GM12878 (cell line): Measurements from ENCODE around the gene PYGB. TPM values are rescaled to one million over a fixed set of nuclear protein-coding genes. Genes with fewer than 3 reads are reported as not detected.

ENCODE experiments used
- ATAC-seq: fragments of 200-7000 bp; cut with Tn5 transposase; 3 replicates; pipeline ENCODE4 v1.9.1; 2020; ENCODE audit warnings: mild to moderate bottlenecking, moderate library complexity
- BruUV-seq: library from RNA; stranded (reverse); fragments of 400-500 nt; replicated peaks from 2 replicates; lab custom pipeline; 2021; lab: Mats Ljungman, UMichigan
- CTCF ChIA-PET: fragments of 300-600 bp; sonication (Branson Sonifier 250); formaldehyde crosslinking; extraction: SDS; loops from one replicate; lab custom pipeline; 2021; ENCODE audit warnings: inconsistent platforms; lab: Yijun Ruan, JAX
- POLR2A ChIA-PET: fragments of 350-600 bp; formaldehyde crosslinking; extraction: SDS; loops from one replicate; lab custom pipeline; 2021; ENCODE audit warnings: inconsistent platforms; lab: Charles Lee
- RAD21 ChIA-PET: fragments of 300-600 bp; sonication (Branson Sonifier 250); formaldehyde crosslinking; loops from one replicate; lab custom pipeline; 2023; ENCODE audit warnings: antibody characterized with exemption; ENCODE audit not compliant: unreplicated experiment; lab: Charles Lee
- SMC1A ChIA-PET: fragments of 300-600 bp; sonication (Branson Sonifier 250); formaldehyde crosslinking; loops from one replicate; lab custom pipeline; 2023; ENCODE audit not compliant: unreplicated experiment, uncharacterized antibody; lab: Charles Lee
- DNase-seq: peaks from one replicate; pipeline ENCODE4 v3.0.0-alpha.2; 2011; ENCODE audit warnings: low read depth, low spot score
- FAIRE-seq: peaks from 3 replicates; lab custom pipeline; 2011; peaks lifted over from hg19 to GRCh38; lab: Jason Lieb, UNC
- H2AFZ ChIP-seq: 2 replicates; pipeline ENCODE4 v1.6.0; 2011; ENCODE audit warnings: low read depth, low read length, control low read depth; ENCODE audit not compliant: control insufficient read depth
- H3K27ac ChIP-seq: 2 replicates; pipeline ENCODE4 v1.5.1; 2011; ENCODE audit warnings: control low read depth; ENCODE audit not compliant: control insufficient read depth, insufficient read depth
- H3K27me3 ChIP-seq, 2 experiments: replicated peaks in 1 of 2; 2 replicates each; pipeline versions ENCODE4 v1.6.0 to v1.6.1; 2011; ENCODE audit warnings: low read length in 1 of 2; ENCODE audit not compliant: control insufficient read depth in 2 of 2, insufficient read depth in 2 of 2
- H3K36me3 ChIP-seq, 2 experiments: 2 replicates each; pipeline ENCODE4 v1.5.1; 2011; ENCODE audit warnings: low read length in 1 of 2; ENCODE audit not compliant: control insufficient read depth in 2 of 2, insufficient read depth in 2 of 2
- H3K4me1 ChIP-seq: 2 replicates; pipeline ENCODE4 v1.6.1; 2011; ENCODE audit warnings: mild to moderate bottlenecking, low read length, moderate library complexity, mixed read lengths; ENCODE audit not compliant: control insufficient read depth, insufficient read depth
- H3K4me2 ChIP-seq: 2 replicates; pipeline ENCODE4 v1.6.0; 2011; ENCODE audit warnings: control low read depth; ENCODE audit not compliant: control insufficient read depth, insufficient read depth
- H3K4me3 ChIP-seq: fragments of 200-600 bp; sonication (generic); 2 replicates; pipeline ENCODE4 v1.5.1; 2016
- H3K79me2 ChIP-seq: 2 replicates; pipeline ENCODE4 v1.6.0; 2011; ENCODE audit warnings: low read length; ENCODE audit not compliant: control insufficient read depth, insufficient read depth
- H3K9ac ChIP-seq: 2 replicates; pipeline ENCODE4 v1.8.0; 2011; ENCODE audit warnings: low read length, control low read depth, mixed read lengths; ENCODE audit not compliant: control insufficient read depth, insufficient read depth
- H3K9me3 ChIP-seq: replicated peaks from 3 replicates; pipeline ENCODE4 v1.5.1; 2011; ENCODE audit warnings: mild to moderate bottlenecking, low read length; ENCODE audit not compliant: control insufficient read depth, insufficient read depth
- H4K20me1 ChIP-seq: 2 replicates; pipeline ENCODE4 v1.6.0; 2011; ENCODE audit not compliant: control insufficient read depth, insufficient read depth
- BCL3 ChIP-seq: IDR thresholded peaks from 2 replicates; pipeline ENCODE4 v1.6.1; 2011; ENCODE audit warnings: borderline replicate concordance, low read depth, mild to moderate bottlenecking, moderate library complexity, low read length; ENCODE audit not compliant: insufficient read depth, poor library complexity, severe bottlenecking
- CREM ChIP-seq: IDR thresholded peaks from 2 replicates; pipeline ENCODE4 v1.6.1; 2014; ENCODE audit warnings: antibody characterized with exemption, low read depth
- HCFC1 ChIP-seq: fragments of 150-350 bp; IDR thresholded peaks from 2 replicates; pipeline ENCODE4 v1.6.1; 2014; ENCODE audit warnings: low read length
- TBL1XR1 ChIP-seq: IDR thresholded peaks from 2 replicates; pipeline ENCODE4 v1.6.1; 2012; ENCODE audit warnings: low read depth, low read length, improper control_type of control experiment
- WGBS: methylation state at CpG from one replicate; pipeline ENCODE4 v1.1.6; 2016; ENCODE audit warnings: low lambda C conversion rate; ENCODE audit not compliant: insufficient replicate concordance, insufficient coverage; ENCODE audit errors: missing lambda C conversion rate; 5-methylcytosine and 5-hydroxymethylcytosine counted together
- in situ Hi-C: fragments of 300-500 bp; cut with MboI; formaldehyde crosslinking; loops from 9 replicates; pipeline ENCODE4 v1.14.3; 2018; ENCODE audit warnings: mixed read lengths
- intact Hi-C: fragments of 100-400 bp; cut with micrococcal nuclease; formaldehyde crosslinking; loops from one replicate; pipeline ENCODE4 v1.14.2; 2022; ENCODE audit not compliant: unreplicated experiment
- polyA plus RNA-seq, 11 experiments: library from polyadenylated mRNA; depleted of rRNA in 4 of 11; unstranded in 6 of 11; stranded (reverse) in 5 of 11; fragments of >200 nt; fragmentation: Nextera tagmentation in 4 of 11; fragmentation: Illumina TruSeq in 1 of 11; extraction: Ambion mirVana in 4 of 11; extraction: Trizol in 1 of 11; gene quantifications; 1 replicate in 1 of 11; 2 replicates in 10 of 11; pipeline versions ENCODE4 v1.2.1 to v1.2.3, GENCODE V29; 2011 to 2016; ENCODE audit warnings: inconsistent platforms in 2 of 11, missing spikeins in 2 of 11, low read depth in 1 of 11
- total RNA-seq, 4 experiments: library from RNA; depleted of rRNA in 3 of 4; stranded (reverse); fragments of >200 nt in 3 of 4; fragmentation: Illumina TruSeq in 1 of 4; extraction: Trizol in 1 of 4; gene quantifications; 2 replicates each; pipeline versions ENCODE4 v1.2.1 to v1.2.3, GENCODE V29; 2013 to 2021

Gene PYGB
- total and polyA plus RNA-seq, 10 of the 15 experiments (the other 5 are each of a cell fraction or from before 2014, with no cell fraction given), result 0.34 to 33.5 (median 21.8) TPM

GRCh38 chr20:25213566-25214425, 34.1 kb upstream of the PYGB start (continued):
- TF ChIP-seq BCL3 (no peak), CREM (no peak), TBL1XR1 (no peak)

GRCh38 chr20:25214426-25214790, 33.5 kb upstream of the PYGB start:
- H4K20me1 ChIP-seq, result no peaks in the 10 kb centered on the region
- H3K9me3 ChIP-seq, result no peaks in the 10 kb centered on the region
- 75% methylated on average over 7 of the region's 7 CpGs for WGBS
- no peak overlapping the region for H3K4me3 ChIP-seq
- ChIA-PET POLR2A (no interaction called here), SMC1A (no interaction called here), RAD21 (interaction anchor here (0.6 kb wide), 1 partner anchor 9 kb away, joined by 4 read pairs; no protein-coding TSS in a partner anchor), CTCF (interaction anchor here (1.5 kb wide), 1 partner anchor 185 kb away, joined by 3 read pairs; no protein-coding TSS in a partner anchor)
- H3K4me1 ChIP-seq, result no peaks in the 10 kb centered on the region
- FAIRE-seq, result no peak
- H3K9ac ChIP-seq, result no peak overlapping the region
- H3K27ac ChIP-seq, result no peak overlapping the region
- H3K79me2 ChIP-seq, result no peaks in the 10 kb centered on the region
- BruUV-seq, result no TSS peak
- intact Hi-C loops, result no loop called here
- TF ChIP-seq HCFC1, result no peak
- no peak overlapping the region for H3K4me2 ChIP-seq
- in situ Hi-C loops, result no loop called here
- H3K27me3 ChIP-seq, result no peaks in the 10 kb centered on the region
- peaks cover 8 to 14% of the 10 kb centered on the region in 2 experiments; a peak in 3 of 4 replicates for H3K36me3 ChIP-seq
- no peak for DNase-seq
- no peak for ATAC-seq
- no peak overlapping the region for H2AFZ ChIP-seq
